Measurements from ENCODE around the gene KCNQ1.

KCNQ1 gene

GRCh38 chr11:2688381-2689231, 243.8 kb downstream of the KCNQ1 start:
- no peak for DNase-seq

- peak in 2 of 3 experiments; percentile 4 to 8 for DNase-seq
Observed at GRCh38 chr11:2689651-2690575, 245.1 kb downstream of the KCNQ1 start.

- DNase-seq, result no peak
Observed at GRCh38 chr11:2690596-2691354, 246.0 kb downstream of the KCNQ1 start.

GRCh38 chr11:2691355-2691761, 246.6 kb downstream of the KCNQ1 start:
- DNase-seq, result no peak

GRCh38 chr11:2691991-2692875, 247.4 kb downstream of the KCNQ1 start:
- peak in 2 of 3 experiments; percentile 33 to 76 for DNase-seq

- peak in 2 of 3 experiments; percentile 20 to 61 for DNase-seq
Observed at GRCh38 chr11:2693271-2694261, 248.8 kb downstream of the KCNQ1 start.

GRCh38 chr11:2694495-2694894, 249.7 kb downstream of the KCNQ1 start:
- no peak for DNase-seq

GRCh38 chr11:2694995-2695939, 250.5 kb downstream of the KCNQ1 start:
- peak in 1 of 3 experiments; percentile 2 for DNase-seq

- DNase-seq, result no peak
Observed at GRCh38 chr11:2696455-2696854, 251.6 kb downstream of the KCNQ1 start.

GRCh38 chr11:2697866-2698265, 253.1 kb downstream of the KCNQ1 start:
- DNase-seq, result peak in 1 of 3 experiments; percentile 6

GRCh38 chr11:2698386-2699184, 253.8 kb downstream of the KCNQ1 start:
- peak in 1 of 3 experiments; percentile 55 for DNase-seq

- DNase-seq, result peak in 2 of 3 experiments; percentile 61 to 62
Observed at GRCh38 chr11:2699185-2699530, 254.3 kb downstream of the KCNQ1 start.

- peak; percentile 90 to 96 (median 92) for DNase-seq
Observed at GRCh38 chr11:2699531-2700414, 255.0 kb downstream of the KCNQ1 start, which contains the start of gene KCNQ1OT1. KCNQ1OT1 (minus strand) TSS chr11:2699994.

- DNase-seq, result peak; percentile 26 to 69 (median 51)
Observed at GRCh38 chr11:2700415-2701211, 255.8 kb downstream of the KCNQ1 start.

GRCh38 chr11:2701230-2701629, 256.4 kb downstream of the KCNQ1 start:
- peak in 1 of 3 experiments; percentile 25 for DNase-seq

- DNase-seq, result no peak
Observed at GRCh38 chr11:2701898-2702434, 257.2 kb downstream of the KCNQ1 start.
